Measurements from ENCODE around the gene CCDC180. TPM values are rescaled to one million over a fixed set of nuclear protein-coding genes. Genes with fewer than 3 reads are reported as not detected.

CCDC180 gene
- total and polyA plus RNA-seq, 10 of the 15 experiments (the other 5 are each of a cell fraction or from before 2014, with no cell fraction given), result 0.31 to 1.1 (median 0.57) TPM

DNA sequence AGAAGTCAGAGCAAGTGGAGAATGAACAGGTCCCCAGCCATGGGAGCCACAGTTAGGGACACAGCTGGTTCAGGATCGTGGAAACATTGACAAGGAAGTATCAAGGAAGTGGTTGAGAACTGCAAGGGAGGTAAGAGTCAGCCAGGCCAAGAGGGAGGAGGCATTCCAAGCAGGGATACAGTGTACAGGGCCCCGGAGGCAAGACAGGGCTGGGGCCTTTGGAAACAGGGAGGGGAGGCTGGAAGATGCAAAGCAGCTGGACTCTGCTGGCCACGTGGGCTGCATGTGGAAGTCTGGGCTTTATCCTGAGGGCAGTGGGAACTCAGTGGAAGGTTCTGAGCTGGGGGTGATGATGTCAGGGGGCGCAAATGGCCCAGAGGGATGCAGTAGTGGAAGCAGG lies 14.2 kb downstream of the CCDC180 start:
- Histone ChIP-seq H3K79me2 (ENCODE audit: control insufficient read depth, insufficient read depth, low read length) (no peaks in the 10 kb centered on the region), H2AFZ (ENCODE audit: control insufficient read depth, low read depth, low read length) (no peak overlapping the region), H4K20me1 (ENCODE audit: control insufficient read depth, insufficient read depth) (no peaks in the 10 kb centered on the region), H3K4me1 (ENCODE audit: control insufficient read depth, insufficient read depth, low read length) (no peaks in the 10 kb centered on the region), H3K27ac (ENCODE audit: control insufficient read depth, insufficient read depth) (no peak overlapping the region), H3K9me3 (replicated peaks; ENCODE audit: control insufficient read depth, insufficient read depth, low read length) (no peaks in the 10 kb centered on the region; the same call in 2 of the 3 replicates), H3K36me3 (ENCODE audit: control insufficient read depth in 2 of 2, insufficient read depth in 2 of 2, low read length in 1 of 2) (no peaks in the 10 kb centered on the region), H3K4me3 (no peak overlapping the region), H3K9ac (ENCODE audit: control insufficient read depth, insufficient read depth, low read length) (no peak overlapping the region), H3K4me2 (ENCODE audit: control insufficient read depth, insufficient read depth) (no peak overlapping the region), H3K27me3 (replicated peaks in 1 of 2; ENCODE audit: control insufficient read depth in 2 of 2, insufficient read depth in 2 of 2, low read length in 1 of 2) (no peaks in the 10 kb centered on the region; a peak in 2 of 4 replicates)
- no peak for FAIRE-seq
- ChIA-PET SMC1A (ENCODE audit: uncharacterized antibody, unreplicated experiment) (no interaction called here), RAD21 (ENCODE audit: unreplicated experiment) (interaction anchor here (0.6 kb wide), 1 partner anchor 294 kb away, joined by 3 read pairs; no protein-coding TSS in a partner anchor), CTCF (interaction anchor here (1.5 kb wide), 1 partner anchor 10 kb away, joined by 5 read pairs; no protein-coding TSS in a partner anchor), POLR2A (no interaction called here)
- no peak for DNase-seq (ENCODE audit: low read depth, low spot score)
- intact Hi-C loops (cut with micrococcal nuclease; ENCODE audit: unreplicated experiment) (no loop called here), in situ Hi-C loops (cut with MboI) (no loop called here)
- no peak for ATAC-seq
- BruUV-seq (replicated peaks), result no TSS peak
- 3% methylated on average over 4 of the region's 4 CpGs for WGBS (ENCODE audit: insufficient coverage, insufficient replicate concordance, low lambda C conversion rate, missing lambda C conversion rate)
- TF ChIP-seq, protein P1, sequence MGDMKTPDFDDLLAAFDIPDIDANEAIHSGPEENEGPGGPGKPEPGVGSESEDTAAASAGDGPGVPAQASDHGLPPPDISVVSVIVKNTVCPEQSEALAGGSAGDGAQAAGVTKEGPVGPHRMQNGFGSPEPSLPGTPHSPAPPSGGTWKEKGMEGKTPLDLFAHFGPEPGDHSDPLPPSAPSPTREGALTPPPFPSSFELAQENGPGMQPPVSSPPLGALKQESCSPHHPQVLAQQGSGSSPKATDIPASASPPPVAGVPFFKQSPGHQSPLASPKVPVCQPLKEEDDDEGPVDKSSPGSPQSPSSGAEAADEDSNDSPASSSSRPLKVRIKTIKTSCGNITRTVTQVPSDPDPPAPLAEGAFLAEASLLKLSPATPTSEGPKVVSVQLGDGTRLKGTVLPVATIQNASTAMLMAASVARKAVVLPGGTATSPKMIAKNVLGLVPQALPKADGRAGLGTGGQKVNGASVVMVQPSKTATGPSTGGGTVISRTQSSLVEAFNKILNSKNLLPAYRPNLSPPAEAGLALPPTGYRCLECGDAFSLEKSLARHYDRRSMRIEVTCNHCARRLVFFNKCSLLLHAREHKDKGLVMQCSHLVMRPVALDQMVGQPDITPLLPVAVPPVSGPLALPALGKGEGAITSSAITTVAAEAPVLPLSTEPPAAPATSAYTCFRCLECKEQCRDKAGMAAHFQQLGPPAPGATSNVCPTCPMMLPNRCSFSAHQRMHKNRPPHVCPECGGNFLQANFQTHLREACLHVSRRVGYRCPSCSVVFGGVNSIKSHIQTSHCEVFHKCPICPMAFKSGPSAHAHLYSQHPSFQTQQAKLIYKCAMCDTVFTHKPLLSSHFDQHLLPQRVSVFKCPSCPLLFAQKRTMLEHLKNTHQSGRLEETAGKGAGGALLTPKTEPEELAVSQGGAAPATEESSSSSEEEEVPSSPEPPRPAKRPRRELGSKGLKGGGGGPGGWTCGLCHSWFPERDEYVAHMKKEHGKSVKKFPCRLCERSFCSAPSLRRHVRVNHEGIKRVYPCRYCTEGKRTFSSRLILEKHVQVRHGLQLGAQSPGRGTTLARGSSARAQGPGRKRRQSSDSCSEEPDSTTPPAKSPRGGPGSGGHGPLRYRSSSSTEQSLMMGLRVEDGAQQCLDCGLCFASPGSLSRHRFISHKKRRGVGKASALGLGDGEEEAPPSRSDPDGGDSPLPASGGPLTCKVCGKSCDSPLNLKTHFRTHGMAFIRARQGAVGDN (IDR thresholded peaks at IDR 0.05), result no peak
- TF ChIP-seq SPI1 (IDR thresholded peaks at IDR 0.05; ENCODE audit: borderline replicate concordance, insufficient read depth, low read depth, low read length), result no peak
- no peak for TF ChIP-seq NFYA (IDR thresholded peaks at IDR 0.05; ENCODE audit: borderline replicate concordance, low read depth, low read length)
- TF ChIP-seq NFXL1 (IDR thresholded peaks at IDR 0.05; ENCODE audit: borderline replicate concordance), result no peak
- TF ChIP-seq SRF (IDR thresholded peaks at IDR 0.05; ENCODE audit: low read depth in 2 of 2, low read length in 2 of 2), result no peak
- no peak for TF ChIP-seq IKZF1 (conservative IDR thresholded peaks at IDR 0.05)
- no peak for TF ChIP-seq MXI1 (IDR thresholded peaks at IDR 0.05; ENCODE audit: low read depth, low read length)
- no peak for TF ChIP-seq JUND (IDR thresholded peaks at IDR 0.05; ENCODE audit: low read depth, low read length)
- TF ChIP-seq RBBP5 (conservative IDR thresholded peaks at IDR 0.05), result no peak
- TF ChIP-seq MTA3 (IDR thresholded peaks at IDR 0.05; ENCODE audit: borderline replicate concordance, low read length), result no peak
- TF ChIP-seq, protein P2, sequence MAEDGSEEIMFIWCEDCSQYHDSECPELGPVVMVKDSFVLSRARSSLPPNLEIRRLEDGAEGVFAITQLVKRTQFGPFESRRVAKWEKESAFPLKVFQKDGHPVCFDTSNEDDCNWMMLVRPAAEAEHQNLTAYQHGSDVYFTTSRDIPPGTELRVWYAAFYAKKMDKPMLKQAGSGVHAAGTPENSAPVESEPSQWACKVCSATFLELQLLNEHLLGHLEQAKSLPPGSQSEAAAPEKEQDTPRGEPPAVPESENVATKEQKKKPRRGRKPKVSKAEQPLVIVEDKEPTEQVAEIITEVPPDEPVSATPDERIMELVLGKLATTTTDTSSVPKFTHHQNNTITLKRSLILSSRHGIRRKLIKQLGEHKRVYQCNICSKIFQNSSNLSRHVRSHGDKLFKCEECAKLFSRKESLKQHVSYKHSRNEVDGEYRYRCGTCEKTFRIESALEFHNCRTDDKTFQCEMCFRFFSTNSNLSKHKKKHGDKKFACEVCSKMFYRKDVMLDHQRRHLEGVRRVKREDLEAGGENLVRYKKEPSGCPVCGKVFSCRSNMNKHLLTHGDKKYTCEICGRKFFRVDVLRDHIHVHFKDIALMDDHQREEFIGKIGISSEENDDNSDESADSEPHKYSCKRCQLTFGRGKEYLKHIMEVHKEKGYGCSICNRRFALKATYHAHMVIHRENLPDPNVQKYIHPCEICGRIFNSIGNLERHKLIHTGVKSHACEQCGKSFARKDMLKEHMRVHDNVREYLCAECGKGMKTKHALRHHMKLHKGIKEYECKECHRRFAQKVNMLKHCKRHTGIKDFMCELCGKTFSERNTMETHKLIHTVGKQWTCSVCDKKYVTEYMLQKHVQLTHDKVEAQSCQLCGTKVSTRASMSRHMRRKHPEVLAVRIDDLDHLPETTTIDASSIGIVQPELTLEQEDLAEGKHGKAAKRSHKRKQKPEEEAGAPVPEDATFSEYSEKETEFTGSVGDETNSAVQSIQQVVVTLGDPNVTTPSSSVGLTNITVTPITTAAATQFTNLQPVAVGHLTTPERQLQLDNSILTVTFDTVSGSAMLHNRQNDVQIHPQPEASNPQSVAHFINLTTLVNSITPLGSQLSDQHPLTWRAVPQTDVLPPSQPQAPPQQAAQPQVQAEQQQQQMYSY (CRISPR knock-in tag; IDR thresholded peaks at IDR 0.05), result no peak
- TF ChIP-seq CBX3 (IDR thresholded peaks at IDR 0.05; ENCODE audit: borderline replicate concordance, low read depth), result no peak
- TF ChIP-seq, protein P3, sequence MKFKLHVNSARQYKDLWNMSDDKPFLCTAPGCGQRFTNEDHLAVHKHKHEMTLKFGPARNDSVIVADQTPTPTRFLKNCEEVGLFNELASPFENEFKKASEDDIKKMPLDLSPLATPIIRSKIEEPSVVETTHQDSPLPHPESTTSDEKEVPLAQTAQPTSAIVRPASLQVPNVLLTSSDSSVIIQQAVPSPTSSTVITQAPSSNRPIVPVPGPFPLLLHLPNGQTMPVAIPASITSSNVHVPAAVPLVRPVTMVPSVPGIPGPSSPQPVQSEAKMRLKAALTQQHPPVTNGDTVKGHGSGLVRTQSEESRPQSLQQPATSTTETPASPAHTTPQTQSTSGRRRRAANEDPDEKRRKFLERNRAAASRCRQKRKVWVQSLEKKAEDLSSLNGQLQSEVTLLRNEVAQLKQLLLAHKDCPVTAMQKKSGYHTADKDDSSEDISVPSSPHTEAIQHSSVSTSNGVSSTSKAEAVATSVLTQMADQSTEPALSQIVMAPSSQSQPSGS (IDR thresholded peaks at IDR 0.05; ENCODE audit: low read length), result no peak
- TF ChIP-seq, protein P4, sequence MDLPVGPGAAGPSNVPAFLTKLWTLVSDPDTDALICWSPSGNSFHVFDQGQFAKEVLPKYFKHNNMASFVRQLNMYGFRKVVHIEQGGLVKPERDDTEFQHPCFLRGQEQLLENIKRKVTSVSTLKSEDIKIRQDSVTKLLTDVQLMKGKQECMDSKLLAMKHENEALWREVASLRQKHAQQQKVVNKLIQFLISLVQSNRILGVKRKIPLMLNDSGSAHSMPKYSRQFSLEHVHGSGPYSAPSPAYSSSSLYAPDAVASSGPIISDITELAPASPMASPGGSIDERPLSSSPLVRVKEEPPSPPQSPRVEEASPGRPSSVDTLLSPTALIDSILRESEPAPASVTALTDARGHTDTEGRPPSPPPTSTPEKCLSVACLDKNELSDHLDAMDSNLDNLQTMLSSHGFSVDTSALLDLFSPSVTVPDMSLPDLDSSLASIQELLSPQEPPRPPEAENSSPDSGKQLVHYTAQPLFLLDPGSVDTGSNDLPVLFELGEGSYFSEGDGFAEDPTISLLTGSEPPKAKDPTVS (IDR thresholded peaks at IDR 0.05; ENCODE audit: low read depth, low read length), result no peak
